Caco-2 (cell line): ENCODE results near the gene FAM174B. TPM values are rescaled to one million over a fixed set of nuclear protein-coding genes. Genes with fewer than 3 reads are reported as not detected.

Experiments
- BruUV-seq: library from RNA; stranded (reverse); fragments of 400-500 nt; replicated peaks from 2 replicates; lab custom pipeline; 2021; lab: Mats Ljungman, UMichigan
- CTCF ChIA-PET: fragments of 300-600 bp; sonication (Branson Sonifier 250); formaldehyde crosslinking; loops from one replicate; lab custom pipeline; 2022; ENCODE audit warnings: antibody characterized with exemption; lab: Charles Lee
- POLR2A ChIA-PET: fragments of 300-600 bp; sonication (Branson Sonifier 250); formaldehyde crosslinking; loops from one replicate; lab custom pipeline; 2022; ENCODE audit warnings: antibody characterized with exemption; lab: Charles Lee
- DNase-seq, 2 experiments: peaks; one replicate each; pipeline versions ENCODE4 v3.0.0 to v3.0.0-alpha.2; 2020 to 2022
- H3K27me3 ChIP-seq: replicated peaks from 2 replicates; pipeline ENCODE4 v1.6.0; 2011; ENCODE audit warnings: low read length; ENCODE audit not compliant: control insufficient read depth, insufficient read depth
- H3K36me3 ChIP-seq: 2 replicates; pipeline ENCODE4 v1.5.1; 2011; ENCODE audit warnings: low read length; ENCODE audit not compliant: control insufficient read depth, insufficient read depth
- H3K4me1 ChIP-seq: fragments of 250-450 bp; sonication (Bioruptor Pico); 2 replicates; pipeline ENCODE4 v1.5.1; 2020; ENCODE audit warnings: mild to moderate bottlenecking
- H3K4me3 ChIP-seq: 2 replicates; pipeline ENCODE4 v1.5.1; 2011; ENCODE audit warnings: low read depth, mild to moderate bottlenecking, control low read depth, low read length
- H3K9me3 ChIP-seq: fragments of 250-450 bp; sonication (Bioruptor Pico); 2 replicates; pipeline ENCODE4 v1.5.1; 2020; ENCODE audit warnings: mild to moderate bottlenecking, moderate library complexity
- H3K27ac Mint-ChIP-seq: one replicate; pipeline ENCODE4 v1.8.0; 2022; ENCODE audit warnings: mixed read lengths; ENCODE audit not compliant: unreplicated experiment
- H3K27me3 Mint-ChIP-seq: one replicate; pipeline ENCODE4 v1.8.0; 2022; ENCODE audit warnings: mixed read lengths; ENCODE audit not compliant: insufficient read depth, unreplicated experiment
- H3K36me3 Mint-ChIP-seq: one replicate; pipeline ENCODE4 v1.8.0; 2022; ENCODE audit warnings: mild to moderate bottlenecking, mixed read lengths; ENCODE audit not compliant: insufficient read depth, unreplicated experiment
- H3K4me1 Mint-ChIP-seq: one replicate; pipeline ENCODE4 v1.8.0; 2022; ENCODE audit warnings: low read depth, mixed read lengths; ENCODE audit not compliant: unreplicated experiment
- H3K4me3 Mint-ChIP-seq: one replicate; pipeline ENCODE4 v1.8.0; 2022; ENCODE audit warnings: mild to moderate bottlenecking, moderate library complexity, mixed read lengths; ENCODE audit not compliant: unreplicated experiment
- H3K9me3 Mint-ChIP-seq: one replicate; pipeline ENCODE4 v1.8.0; 2022; ENCODE audit warnings: mixed read lengths; ENCODE audit not compliant: unreplicated experiment
- CTCF ChIP-seq, 2 experiments: fragments of 200-600 bp in 1 of 2; IDR thresholded peaks; 1 replicate in 1 of 2; 2 replicates in 1 of 2; pipeline versions ENCODE4 v1.5.1 to v1.8.0; 2011 to 2022; ENCODE audit warnings: antibody characterized with exemption in 1 of 2, control low read depth in 1 of 2, inconsistent platforms in 1 of 2, low read depth in 1 of 2, low read length in 1 of 2, mild to moderate bottlenecking in 1 of 2, moderate library complexity in 1 of 2; ENCODE audit not compliant: insufficient read depth in 1 of 2, severe bottlenecking in 1 of 2, unreplicated experiment in 1 of 2
- intact Hi-C: fragments of 100-400 bp; cut with micrococcal nuclease; formaldehyde crosslinking; loops from one replicate; pipeline ENCODE4 v1.10.0; 2022; ENCODE audit not compliant: unreplicated experiment
- total RNA-seq: library from RNA; stranded (reverse); gene quantifications from 2 replicates; pipeline ENCODE4 v1.2.3, GENCODE V29; 2022

Gene FAM174B
- total RNA-seq, 1 experiment from 2014 or later = 79.4 TPM

- H3K36me3 ChIP-seq = no peaks in the 10 kb centered on the region
- H3K9me3 Mint-ChIP-seq = peaks cover 2% of the 10 kb centered on the region
- POLR2A ChIA-PET = no interaction called here
- no peak for TF ChIP-seq CTCF (IDR thresholded peaks at IDR 0.05; ENCODE audit: insufficient read depth in 1 of 2, low read depth in 1 of 2, low read length in 1 of 2, severe bottlenecking in 1 of 2, unreplicated experiment in 1 of 2)
- peaks cover 31% of the 10 kb centered on the region for H3K4me1 Mint-ChIP-seq
- no peaks in the 10 kb centered on the region for H3K27me3 ChIP-seq
- no peak overlapping the region for H3K27ac Mint-ChIP-seq
- H3K36me3 Mint-ChIP-seq = no peaks in the 10 kb centered on the region
- no TSS peak for BruUV-seq
- H3K4me3 Mint-ChIP-seq = no peak overlapping the region
- no peaks in the 10 kb centered on the region; the same call in 1 of the 2 replicates for H3K9me3 ChIP-seq
- CTCF ChIA-PET = interaction anchor here (0.5 kb wide), 1 partner anchor 185 kb away, joined by 4 read pairs; no protein-coding TSS in a partner anchor
- no peak overlapping the region for H3K4me3 ChIP-seq
- no peaks in the 10 kb centered on the region for H3K27me3 Mint-ChIP-seq
- peaks cover 58% of the 10 kb centered on the region for H3K4me1 ChIP-seq
- intact Hi-C loops = no loop called here
- DNase-seq = no peak
These were observed 15.8 kb upstream of the FAM174B start for GRCh38 chr15:92671406-92671805.

- no peak for TF ChIP-seq CTCF (IDR thresholded peaks at IDR 0.05; ENCODE audit: insufficient read depth in 1 of 2, low read depth in 1 of 2, low read length in 1 of 2, severe bottlenecking in 1 of 2, unreplicated experiment in 1 of 2)
- Histone ChIP-seq H3K4me1 (peaks cover 66% of the 10 kb centered on the region), H3K9me3 (no peaks in the 10 kb centered on the region; the same call in 1 of the 2 replicates), H3K27me3 (no peaks in the 10 kb centered on the region), H3K4me3 (no peak overlapping the region), H3K36me3 (no peaks in the 10 kb centered on the region)
- H3K4me3 Mint-ChIP-seq = no peak overlapping the region
- H3K36me3 Mint-ChIP-seq = no peaks in the 10 kb centered on the region
- H3K9me3 Mint-ChIP-seq = no peaks in the 10 kb centered on the region
- intact Hi-C loops = no loop called here
- no peak for DNase-seq
- no peak overlapping the region for H3K27ac Mint-ChIP-seq
- no peaks in the 10 kb centered on the region for H3K27me3 Mint-ChIP-seq
- ChIA-PET POLR2A (no interaction called here), CTCF (no interaction called here)
- no TSS peak for BruUV-seq
- peaks cover 31% of the 10 kb centered on the region for H3K4me1 Mint-ChIP-seq
These were observed 15.0 kb upstream of the FAM174B start for GRCh38 chr15:92670621-92671020.

- Histone ChIP-seq H3K4me3 (no peak overlapping the region), H3K27me3 (no peaks in the 10 kb centered on the region), H3K4me1 (peaks cover 78% of the 10 kb centered on the region), H3K9me3 (no peaks in the 10 kb centered on the region; the same call in 1 of the 2 replicates), H3K36me3 (no peaks in the 10 kb centered on the region)
- Mint-ChIP-seq H3K27me3 (no peaks in the 10 kb centered on the region), H3K4me3 (peak overlapping the region; percentile 54), H3K36me3 (no peaks in the 10 kb centered on the region), H3K9me3 (no peaks in the 10 kb centered on the region), H3K27ac (peak overlapping the region; percentile 72), H3K4me1 (peaks cover 31% of the 10 kb centered on the region)
- ChIA-PET POLR2A (interaction anchor here (0.5 to 0.8 kb wide), 3 partner anchors 14 to 132 kb away, joined by 3 to 7 read pairs (median 3); partner anchors contain the start of gene FAM174B), CTCF (interaction anchor here (0.7 to 1.2 kb wide), 4 partner anchors 14 to 148 kb away, joined by 3 read pairs; partner anchors contain the start of gene FAM174B)
- DNase-seq = peak; percentile 76 to 86
- TF ChIP-seq CTCF (IDR thresholded peaks at IDR 0.05; ENCODE audit: insufficient read depth in 1 of 2, low read depth in 1 of 2, low read length in 1 of 2, severe bottlenecking in 1 of 2, unreplicated experiment in 1 of 2) = no peak
- intact Hi-C loops = loop anchor here (1.0 to 5.0 kb wide), 5 partner anchors 12 to 233 kb away; partner anchors contain the start of gene CHD2
- no TSS peak for BruUV-seq
These were observed 13.9 kb upstream of the FAM174B start for GRCh38 chr15:92669432-92669831.
